ENCODE data around the gene VAPB. TPM values are rescaled to one million over a fixed set of nuclear protein-coding genes. Genes with fewer than 3 reads are reported as not detected.

VAPB gene
- total RNA-seq, 1 donor from 2014 or later, result 21.6 TPM

DNA sequence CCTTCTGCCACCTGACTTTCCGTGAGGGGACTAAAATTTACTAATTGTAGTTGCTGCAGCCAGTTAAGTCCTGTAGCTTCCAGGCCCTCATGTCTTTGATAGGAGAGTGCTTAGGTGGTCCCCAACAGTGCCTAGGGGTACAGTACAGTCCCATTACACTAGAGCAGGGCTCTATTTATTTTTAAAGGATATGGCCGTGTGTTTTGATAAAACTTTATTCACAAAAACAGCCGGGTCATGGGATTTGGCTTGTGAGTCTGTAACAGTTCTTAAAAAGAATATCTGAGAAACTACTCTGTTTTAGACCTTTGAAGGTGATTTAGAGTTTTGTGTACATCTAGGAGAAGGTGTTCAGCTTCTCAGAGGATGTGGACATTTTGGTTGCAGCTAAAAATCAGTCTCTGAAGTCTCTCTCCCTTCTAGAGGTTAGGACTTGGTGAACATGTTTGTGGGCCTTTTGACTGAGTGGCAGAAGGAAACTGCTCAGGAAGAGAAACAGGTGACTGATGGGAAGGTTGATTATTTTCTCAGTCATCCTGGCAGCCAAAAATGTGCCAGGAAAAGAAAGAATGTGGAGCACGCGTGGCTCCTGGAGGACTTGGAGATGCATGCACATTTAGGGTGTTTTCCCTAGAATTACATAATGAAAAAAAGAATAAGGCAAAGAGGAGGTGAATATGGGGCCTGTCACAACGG, 57.4 kb downstream of the VAPB start:
- Histone ChIP-seq H3K9me3 (no peaks in the 10 kb centered on the region), H3K36me3 (peaks cover 0 to 28% of the 10 kb centered on the region in 2 donors), H3K4me1 (no peaks in the 10 kb centered on the region), H3K4me3 (no peak overlapping the region), H3K27me3 (no peaks in the 10 kb centered on the region), H3K27ac (no peak overlapping the region)
- DNase-seq (ENCODE audit: extremely low spot score in 2 of 2), result no peak
- TF ChIP-seq, protein P1, sequence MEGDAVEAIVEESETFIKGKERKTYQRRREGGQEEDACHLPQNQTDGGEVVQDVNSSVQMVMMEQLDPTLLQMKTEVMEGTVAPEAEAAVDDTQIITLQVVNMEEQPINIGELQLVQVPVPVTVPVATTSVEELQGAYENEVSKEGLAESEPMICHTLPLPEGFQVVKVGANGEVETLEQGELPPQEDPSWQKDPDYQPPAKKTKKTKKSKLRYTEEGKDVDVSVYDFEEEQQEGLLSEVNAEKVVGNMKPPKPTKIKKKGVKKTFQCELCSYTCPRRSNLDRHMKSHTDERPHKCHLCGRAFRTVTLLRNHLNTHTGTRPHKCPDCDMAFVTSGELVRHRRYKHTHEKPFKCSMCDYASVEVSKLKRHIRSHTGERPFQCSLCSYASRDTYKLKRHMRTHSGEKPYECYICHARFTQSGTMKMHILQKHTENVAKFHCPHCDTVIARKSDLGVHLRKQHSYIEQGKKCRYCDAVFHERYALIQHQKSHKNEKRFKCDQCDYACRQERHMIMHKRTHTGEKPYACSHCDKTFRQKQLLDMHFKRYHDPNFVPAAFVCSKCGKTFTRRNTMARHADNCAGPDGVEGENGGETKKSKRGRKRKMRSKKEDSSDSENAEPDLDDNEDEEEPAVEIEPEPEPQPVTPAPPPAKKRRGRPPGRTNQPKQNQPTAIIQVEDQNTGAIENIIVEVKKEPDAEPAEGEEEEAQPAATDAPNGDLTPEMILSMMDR (IDR thresholded peaks at IDR 0.05), result no peak
- intact Hi-C loops (cut with DNase I), result loop anchor here (10.0 kb wide), 1 partner anchor 212 kb away; no protein-coding TSS in a partner anchor

DNA sequence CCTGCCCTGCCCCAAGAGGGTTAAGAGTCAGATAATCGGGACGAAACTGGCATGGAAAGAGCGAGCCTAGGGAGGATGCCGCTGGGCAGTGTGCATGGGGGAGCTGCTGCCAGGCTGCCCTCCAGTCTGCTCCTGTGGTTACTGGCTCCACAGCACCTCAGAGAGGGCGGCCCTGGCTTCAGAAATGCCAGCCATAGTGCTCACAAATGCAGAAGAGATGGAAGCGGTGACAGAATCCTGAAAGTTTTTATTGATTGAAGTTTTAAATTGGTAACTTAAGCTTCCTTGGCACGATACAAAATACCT, 57.9 kb downstream of the VAPB start:
- Histone ChIP-seq H3K27ac (no peak overlapping the region), H3K4me1 (no peaks in the 10 kb centered on the region), H3K36me3 (peaks cover 0 to 28% of the 10 kb centered on the region in 2 donors), H3K4me3 (no peak overlapping the region), H3K9me3 (no peaks in the 10 kb centered on the region), H3K27me3 (no peaks in the 10 kb centered on the region)
- DNase-seq (ENCODE audit: extremely low spot score in 2 of 2), result no peak
- intact Hi-C loops (cut with DNase I), result loop anchor here (10.0 kb wide), 1 partner anchor 212 kb away; no protein-coding TSS in a partner anchor
- TF ChIP-seq POLR2A (IDR thresholded peaks at IDR 0.05) (no peak), POLR2AphosphoS5 (IDR thresholded peaks at IDR 0.05; ENCODE audit: insufficient read depth in 1 of 2, low read depth in 1 of 2) (no peak)
- TF ChIP-seq, protein P1 (IDR thresholded peaks at IDR 0.05), result no peak

DNA sequence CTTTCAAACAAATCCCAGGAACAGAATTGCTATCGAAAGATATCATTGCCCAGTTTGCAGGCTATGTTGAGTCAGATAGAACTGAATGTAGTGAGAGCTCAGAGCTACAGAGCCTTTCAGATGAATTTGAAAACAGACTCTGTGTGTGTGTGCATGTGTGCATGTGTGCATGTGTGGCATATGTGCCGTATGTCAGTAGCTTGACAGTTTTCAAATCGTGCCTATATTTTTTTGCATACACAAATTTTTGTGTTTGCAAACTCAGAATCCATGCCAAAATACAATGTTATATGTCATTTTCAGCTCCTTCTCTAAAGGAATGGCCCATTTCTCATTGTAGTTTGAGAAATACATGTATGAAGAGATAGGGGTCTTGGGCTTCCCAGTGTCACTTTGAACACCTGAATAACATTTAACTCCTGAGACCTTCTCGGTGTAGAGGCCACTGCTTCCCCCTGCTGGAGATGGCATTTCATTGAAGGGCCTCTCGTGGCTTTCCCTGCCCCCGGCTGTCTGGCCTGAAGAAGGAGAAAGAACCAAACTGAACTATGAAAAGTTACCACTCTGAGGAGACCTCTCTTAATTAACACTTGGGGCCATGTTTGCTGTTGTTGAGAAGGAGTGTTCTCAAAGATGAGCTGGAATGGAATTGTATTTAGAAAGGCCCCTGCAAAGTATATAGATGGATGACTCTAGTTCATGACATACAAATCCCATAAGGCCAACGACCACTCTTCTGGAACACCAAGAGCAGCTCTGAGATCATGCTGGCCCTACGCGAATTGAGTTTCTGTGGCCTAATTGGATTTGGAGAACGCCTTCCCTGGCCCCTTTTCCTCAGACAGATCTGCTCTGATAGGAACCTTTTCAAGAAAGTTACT, 58.7 kb downstream of the VAPB start:
- intact Hi-C loops (cut with DNase I), result loop anchor here (10.0 kb wide), 1 partner anchor 213 kb away; no protein-coding TSS in a partner anchor
- H3K4me3 ChIP-seq, result no peak overlapping the region
- H3K4me1 ChIP-seq, result no peaks in the 10 kb centered on the region
- DNase-seq (ENCODE audit: extremely low spot score in 2 of 2), result no peak
- H3K27ac ChIP-seq, result no peak overlapping the region
- no peaks in the 10 kb centered on the region for H3K27me3 ChIP-seq
- no peaks in the 10 kb centered on the region for H3K9me3 ChIP-seq
- TF ChIP-seq POLR2A (IDR thresholded peaks at IDR 0.05) (no peak), POLR2AphosphoS5 (IDR thresholded peaks at IDR 0.05; ENCODE audit: insufficient read depth in 1 of 2, low read depth in 1 of 2) (no peak)
- TF ChIP-seq, protein P1 (IDR thresholded peaks at IDR 0.05), result no peak
- peaks cover 0 to 24% of the 10 kb centered on the region in 2 donors for H3K36me3 ChIP-seq

DNA sequence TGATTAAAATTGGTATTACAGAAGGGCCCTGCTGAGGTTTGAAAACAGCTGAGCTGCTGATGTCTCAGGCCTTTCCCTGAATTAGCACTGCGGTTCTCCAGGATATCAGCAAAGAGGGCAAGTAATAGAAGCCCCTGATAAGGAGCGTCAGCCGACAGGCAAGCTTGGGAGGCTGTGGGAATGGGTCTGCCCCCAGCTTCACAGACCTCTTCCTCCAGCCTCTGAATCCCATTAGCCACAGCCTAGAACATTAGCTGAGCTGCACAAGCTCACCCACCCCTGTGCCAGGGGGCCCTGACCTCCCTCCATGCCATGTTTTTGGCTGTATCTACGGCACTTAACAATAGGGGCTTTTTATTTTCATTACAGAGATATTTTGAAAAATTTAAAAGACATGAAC, 59.9 kb downstream of the VAPB start:
- no peaks in the 10 kb centered on the region for H3K4me1 ChIP-seq
- H3K27ac ChIP-seq, result no peak overlapping the region
- intact Hi-C loops (cut with DNase I), result loop anchor here (10.0 kb wide), 1 partner anchor 214 kb away; no protein-coding TSS in a partner anchor
- no peak for DNase-seq (ENCODE audit: extremely low spot score in 2 of 2)
- H3K27me3 ChIP-seq, result no peaks in the 10 kb centered on the region
- H3K4me3 ChIP-seq, result no peak overlapping the region
- TF ChIP-seq, protein P1 (IDR thresholded peaks at IDR 0.05), result no peak
- TF ChIP-seq POLR2A (IDR thresholded peaks at IDR 0.05), result no peak
- no peak for TF ChIP-seq POLR2AphosphoS5 (IDR thresholded peaks at IDR 0.05; ENCODE audit: insufficient read depth in 1 of 2, low read depth in 1 of 2)
- peaks cover 0 to 19% of the 10 kb centered on the region in 2 donors for H3K36me3 ChIP-seq
- H3K9me3 ChIP-seq, result no peaks in the 10 kb centered on the region

All from vagina (tissue), 2 donors.